ENCODE results near the gene ERCC6L.
A peak's percentile ranks its signal among the peaks of the same experiment; 100 is the strongest.

DNA sequence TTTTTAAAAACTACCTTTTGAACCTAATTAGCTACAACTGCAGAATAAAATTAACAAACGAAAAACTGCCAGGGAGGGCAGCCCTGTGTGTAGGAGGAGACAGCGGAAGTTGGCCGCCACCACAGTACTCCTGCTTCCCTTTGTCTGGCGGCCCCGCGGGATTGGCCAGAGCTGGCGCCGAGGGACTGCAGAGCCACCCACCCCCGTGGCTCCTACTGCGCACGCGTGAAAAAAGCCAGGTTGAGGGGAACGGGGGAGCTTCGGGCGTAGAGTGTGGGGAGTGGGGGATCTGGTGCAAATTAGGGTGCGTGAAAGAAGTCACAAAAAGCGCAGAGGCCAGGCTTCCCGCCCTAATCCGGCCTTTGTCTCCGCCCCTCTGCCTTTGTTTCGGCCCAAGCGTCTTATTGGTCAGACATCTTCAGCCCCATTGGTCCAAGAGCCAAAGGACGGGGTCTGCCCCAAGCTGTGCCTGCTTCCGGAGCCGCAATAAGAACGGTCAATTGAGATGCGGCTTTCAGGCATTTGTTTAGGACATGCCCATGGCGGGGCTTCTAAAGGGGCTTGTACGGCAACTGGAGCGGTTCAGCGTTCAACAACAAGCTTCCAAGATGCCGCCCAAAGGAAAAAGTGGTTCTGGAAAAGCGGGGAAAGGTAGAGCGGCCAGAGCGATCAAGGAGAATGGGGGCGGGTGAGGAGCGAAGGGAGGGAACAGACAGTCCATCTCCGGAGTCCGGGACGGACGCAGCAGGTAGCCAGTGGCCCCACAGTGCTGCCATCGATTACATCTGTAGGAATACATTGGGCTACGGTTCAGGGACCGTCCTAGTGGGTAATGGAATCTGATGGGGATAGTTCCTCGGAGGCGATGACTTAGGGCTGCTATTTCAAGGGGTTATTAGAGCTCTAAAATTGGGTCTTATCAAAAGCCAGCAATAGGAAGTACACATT, 57.4 kb downstream of the ERCC6L start, which contains the start of gene PIN4:
- TF ChIP-seq CTCF (IDR thresholded peaks at IDR 0.05) (no peak), POLR2A (IDR thresholded peaks at IDR 0.05) (peak in 1 of 2 donors; percentile 56)
